Measurements from ENCODE around the gene SERPINA12. TPM values are rescaled to one million over a fixed set of nuclear protein-coding genes. Genes with fewer than 3 reads are reported as not detected.
"Not testable (repeated sequence)": the region's sequence is repeated elsewhere in the genome, so short reads cannot be mapped to it uniquely, and the experiment has no call there.

SERPINA12 gene
- total RNA-seq, 1 donor from 2014 or later: not detected

DNA sequence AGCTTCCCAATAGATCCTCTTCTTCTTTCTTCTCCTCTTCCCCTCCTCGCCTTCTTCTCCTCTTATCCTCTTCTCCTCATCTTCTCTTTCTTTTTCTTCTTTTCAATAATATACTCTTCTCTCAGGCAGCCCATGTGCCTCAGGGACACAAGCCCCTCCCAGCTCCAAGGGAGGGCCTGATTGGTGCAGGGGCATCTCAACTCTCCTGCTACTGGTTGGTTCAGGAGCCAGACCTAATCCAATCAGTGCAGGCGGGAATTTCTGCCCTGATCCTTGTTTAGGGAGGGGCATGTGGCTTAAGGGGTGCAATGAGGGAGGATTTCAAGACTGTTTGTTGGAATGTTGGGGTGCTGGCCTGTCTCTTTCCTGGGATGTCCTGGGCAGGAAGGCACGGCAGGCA lies 9.0 kb downstream of the SERPINA12 start:
- DNase-seq (no peak), ATAC-seq (no peak)
- intact Hi-C loops (cut with micrococcal nuclease): no loop called here

DNA sequence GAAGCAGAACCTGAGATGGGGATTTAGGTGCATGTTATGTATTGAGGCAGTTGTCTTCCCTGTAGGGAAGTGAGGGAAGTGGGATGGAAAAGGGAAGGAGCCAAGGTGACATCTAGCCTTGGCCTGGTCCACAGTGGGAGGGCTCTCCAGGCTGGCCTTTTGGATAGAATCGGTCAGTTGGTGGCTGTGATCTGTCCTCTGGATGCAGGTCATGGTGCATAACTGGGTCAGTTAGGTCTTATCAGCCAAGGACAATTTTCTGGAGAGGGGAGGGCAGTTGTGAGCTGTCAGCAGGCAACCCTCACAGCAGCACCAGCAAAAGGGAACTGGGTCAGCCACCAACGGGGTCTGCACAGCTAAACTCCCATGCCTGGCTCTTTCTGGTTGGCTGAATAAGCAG lies 9.6 kb downstream of the SERPINA12 start:
- intact Hi-C loops (cut with micrococcal nuclease): no loop called here
- DNase-seq: no peak
- no peak for ATAC-seq

DNA sequence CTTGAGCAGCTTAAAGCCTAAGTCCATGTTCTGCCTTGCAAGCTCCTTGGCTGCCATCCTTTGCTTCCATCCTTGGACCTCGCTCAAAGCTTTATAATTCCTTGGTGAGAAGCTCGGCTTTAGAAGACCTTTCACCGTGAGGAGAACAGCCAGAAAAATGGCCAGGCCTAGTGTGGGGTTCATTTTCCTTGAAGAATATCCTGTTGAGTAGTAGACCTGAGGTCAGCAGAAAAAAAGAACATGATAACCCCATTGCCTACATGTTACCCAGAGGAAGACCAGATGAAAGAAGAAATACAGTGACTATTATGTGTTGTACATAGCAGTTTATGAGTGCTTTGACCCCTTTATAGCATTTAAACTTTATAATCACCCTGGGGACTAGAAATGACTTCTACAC lies 11.1 kb downstream of the SERPINA12 start:
- ATAC-seq (no peak), DNase-seq (no peak)
- intact Hi-C loops (cut with micrococcal nuclease): no loop called here

DNA sequence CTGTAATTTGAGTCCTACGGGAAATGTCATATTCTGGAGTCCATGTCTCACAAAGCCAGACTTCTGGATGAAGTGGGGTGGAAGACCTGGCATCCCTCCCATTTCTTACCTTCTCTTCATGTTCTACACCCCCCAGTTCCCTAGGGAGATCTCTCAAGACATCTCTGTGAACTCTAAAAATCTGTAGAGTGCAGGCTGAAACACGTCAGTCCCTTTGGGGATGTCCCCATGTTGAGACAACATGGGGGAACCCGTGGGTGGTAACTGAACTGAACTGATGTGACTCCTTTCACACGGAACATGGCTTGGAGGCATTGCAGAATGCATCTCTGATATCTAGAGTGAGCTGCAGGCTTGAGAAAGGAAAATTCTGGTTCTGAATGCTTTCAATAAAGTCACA lies 15.2 kb downstream of the SERPINA12 start:
- intact Hi-C loops (cut with micrococcal nuclease): no loop called here
- ATAC-seq (no peak), DNase-seq (no peak)

DNA sequence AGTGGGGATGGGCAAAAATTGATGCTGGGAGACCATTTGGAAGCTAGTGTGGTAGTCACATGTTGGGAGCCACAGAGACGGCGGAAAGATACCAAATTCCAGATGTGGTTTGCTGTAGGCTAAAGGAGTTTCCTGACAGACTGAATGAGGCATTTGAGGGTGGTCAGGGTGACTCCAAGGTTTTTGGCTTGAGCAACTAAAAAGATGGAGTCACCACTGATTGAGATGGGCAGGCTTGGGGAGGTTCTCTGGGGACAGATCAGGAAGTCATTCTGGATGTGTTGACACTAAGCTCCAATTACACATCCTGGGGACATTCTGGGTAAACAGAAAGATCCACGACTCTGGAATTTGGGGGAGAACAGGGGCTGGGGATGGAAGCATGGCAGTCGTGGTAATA lies 17.8 kb downstream of the SERPINA12 start:
- intact Hi-C loops (cut with micrococcal nuclease): no loop called here

DNA sequence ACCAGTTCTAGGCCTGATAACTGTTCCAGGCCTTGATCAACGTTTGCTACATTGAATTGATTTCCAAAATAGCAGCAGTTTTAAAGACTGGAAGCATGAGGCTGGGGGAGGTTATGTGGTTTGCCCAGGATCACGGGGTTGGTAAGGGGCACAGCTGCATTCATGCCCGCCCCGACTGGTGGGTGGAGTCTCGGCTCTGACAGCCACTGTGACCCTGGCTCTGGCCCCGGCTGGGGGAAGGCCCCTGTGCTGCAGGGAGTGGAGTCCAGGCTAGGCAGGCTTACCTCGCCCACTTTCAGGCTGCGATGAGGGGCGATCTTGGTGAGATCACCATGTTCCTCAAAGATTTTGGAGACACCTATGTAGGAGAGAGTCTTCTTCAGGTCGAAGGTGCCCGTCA lies 19.9 kb downstream of the SERPINA12 start:
- intact Hi-C loops (cut with micrococcal nuclease): no loop called here
- DNase-seq: no peak
- no peak for ATAC-seq

More for the DNA sequence above, 17.8 kb downstream of the SERPINA12 start:
- no peak for ATAC-seq
- DNase-seq: no peak

DNA sequence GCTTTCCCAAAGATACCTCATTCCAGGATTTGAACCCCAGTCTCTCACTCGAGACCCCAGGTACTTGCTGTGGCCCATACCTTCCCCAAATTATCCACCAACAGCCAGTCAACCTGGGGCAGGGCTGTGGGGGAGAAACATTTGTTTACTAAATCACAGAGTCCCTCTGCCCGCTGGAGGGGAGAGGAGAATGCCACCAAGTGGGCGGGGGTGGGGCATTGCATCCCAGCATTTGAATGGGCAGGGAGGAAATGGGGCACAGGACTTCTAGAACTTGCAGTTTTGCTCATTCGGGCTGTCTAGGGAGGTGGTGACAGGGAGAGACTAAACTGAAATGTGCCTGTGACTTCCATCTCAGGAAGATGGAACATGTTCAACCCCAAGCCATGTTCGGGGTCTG lies 22.4 kb downstream of the SERPINA12 start:
- intact Hi-C loops (cut with micrococcal nuclease): no loop called here
- no peak for ATAC-seq
- no peak for DNase-seq

DNA sequence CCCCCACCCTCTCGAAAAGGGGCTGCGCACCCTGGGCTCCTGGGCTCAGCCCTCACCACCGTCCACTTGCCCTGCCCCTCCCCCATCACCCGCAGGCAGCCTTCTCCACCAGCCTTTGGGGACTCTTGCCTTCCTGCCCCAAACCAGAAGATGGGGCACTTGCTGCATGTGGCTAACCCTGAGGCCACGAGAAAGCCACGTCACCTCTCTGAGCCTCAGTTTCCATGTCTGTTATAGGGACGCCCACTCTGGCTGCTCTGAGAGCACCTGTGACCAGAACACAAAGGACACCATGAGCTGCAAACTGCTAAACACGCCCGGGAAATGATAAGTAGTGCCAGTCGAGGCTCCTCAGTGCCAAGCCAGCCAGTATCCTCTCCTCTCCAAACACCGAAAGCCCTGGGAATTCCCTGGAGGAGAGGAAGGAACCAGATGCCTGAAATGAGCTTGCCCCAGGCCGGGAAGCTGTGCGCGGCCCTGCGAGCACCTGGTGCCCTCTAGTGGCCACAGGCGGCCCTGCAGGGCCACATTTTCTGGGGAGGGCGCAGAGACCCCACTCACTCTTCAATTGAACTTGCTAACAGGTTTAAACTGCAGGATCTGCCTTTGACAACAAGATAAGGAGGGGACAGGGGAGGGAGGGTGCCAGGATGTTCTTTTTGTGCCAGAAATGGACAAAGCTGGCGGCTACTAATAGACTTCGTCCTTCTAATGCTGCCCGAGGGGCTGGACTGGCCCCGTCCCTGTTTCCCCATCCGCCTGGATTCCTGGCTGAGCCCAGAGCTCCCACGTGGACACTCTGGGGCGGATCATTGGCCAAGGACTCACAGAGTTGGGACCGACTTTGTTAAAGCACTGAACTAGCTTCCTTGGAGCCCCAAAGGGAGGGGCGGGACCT lies 23.1 kb downstream of the SERPINA12 start:
- intact Hi-C loops (cut with micrococcal nuclease): no loop called here
- DNase-seq (peak; percentile 69), ATAC-seq (peak; percentile 72)

DNA sequence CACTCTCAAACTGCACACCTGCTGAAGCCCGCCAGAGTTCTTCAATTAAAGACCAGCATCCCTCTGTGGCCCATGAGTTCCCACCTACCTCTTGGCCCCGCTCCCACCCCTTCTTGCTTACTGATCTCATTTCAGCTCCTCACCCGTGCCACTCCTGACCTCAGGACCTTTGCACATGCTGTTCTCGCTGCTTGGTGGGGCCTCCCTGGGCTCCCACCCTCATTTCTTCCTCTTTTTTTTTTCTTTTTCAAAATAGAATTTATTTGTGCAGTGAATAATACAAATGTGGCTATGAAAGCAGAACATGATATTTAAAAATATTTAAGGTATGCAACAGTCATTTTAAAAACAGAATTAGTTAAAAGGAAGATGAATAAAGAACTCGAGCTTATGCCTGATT lies 24.8 kb downstream of the SERPINA12 start:
- intact Hi-C loops (cut with micrococcal nuclease): no loop called here
- no peak for ATAC-seq

DNA sequence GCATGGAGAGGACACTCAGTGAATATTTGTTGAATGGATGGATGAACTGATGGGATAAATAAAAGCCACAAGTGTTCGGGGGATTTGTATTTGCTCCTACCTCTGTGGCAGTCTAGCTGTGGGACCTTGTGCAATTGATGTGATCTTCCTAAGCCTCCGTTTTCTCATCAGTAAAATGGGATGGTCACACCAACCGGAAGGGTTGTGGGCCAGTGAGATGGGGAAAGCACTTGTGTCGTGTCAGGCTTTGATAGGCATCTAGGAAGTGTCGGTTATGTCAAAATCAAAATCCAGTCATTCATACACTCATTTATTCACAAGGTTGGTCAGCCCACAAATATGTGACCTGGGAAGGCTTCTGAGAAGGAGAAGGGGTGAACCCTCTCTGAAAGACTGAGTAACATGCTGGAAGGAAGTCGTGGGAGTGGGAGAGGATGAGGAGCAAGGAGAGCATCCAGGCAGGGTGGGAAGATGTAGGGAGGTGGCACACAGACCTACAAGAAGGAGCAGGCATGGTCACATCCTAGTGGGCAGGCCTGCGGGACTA lies 25.5 kb downstream of the SERPINA12 start:
- intact Hi-C loops (cut with micrococcal nuclease): no loop called here
- no peak for ATAC-seq
- no peak for DNase-seq

More for the DNA sequence above, 24.8 kb downstream of the SERPINA12 start:
- no peak for DNase-seq

DNA sequence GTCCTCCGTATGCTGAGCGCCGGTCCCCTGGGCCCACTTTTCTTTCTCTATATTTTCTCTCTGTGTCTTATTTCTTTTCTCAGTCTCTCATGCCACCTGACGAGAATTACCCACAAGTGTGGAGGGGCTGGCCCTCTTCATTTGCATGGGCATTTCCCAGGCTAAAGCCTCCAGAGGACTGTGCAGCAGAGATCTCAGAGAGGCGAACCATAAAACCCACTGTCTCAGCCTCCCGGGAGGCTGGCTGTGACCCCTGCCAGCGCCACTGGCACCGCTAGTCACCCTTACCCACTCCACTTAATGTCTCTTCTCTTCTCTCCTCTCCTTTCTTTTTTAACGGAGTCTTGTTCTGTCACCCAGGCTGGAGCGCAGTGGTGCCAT lies 26.2 kb downstream of the SERPINA12 start:
- no peak for ATAC-seq
- intact Hi-C loops (cut with micrococcal nuclease): no loop called here
- DNase-seq: no peak

DNA sequence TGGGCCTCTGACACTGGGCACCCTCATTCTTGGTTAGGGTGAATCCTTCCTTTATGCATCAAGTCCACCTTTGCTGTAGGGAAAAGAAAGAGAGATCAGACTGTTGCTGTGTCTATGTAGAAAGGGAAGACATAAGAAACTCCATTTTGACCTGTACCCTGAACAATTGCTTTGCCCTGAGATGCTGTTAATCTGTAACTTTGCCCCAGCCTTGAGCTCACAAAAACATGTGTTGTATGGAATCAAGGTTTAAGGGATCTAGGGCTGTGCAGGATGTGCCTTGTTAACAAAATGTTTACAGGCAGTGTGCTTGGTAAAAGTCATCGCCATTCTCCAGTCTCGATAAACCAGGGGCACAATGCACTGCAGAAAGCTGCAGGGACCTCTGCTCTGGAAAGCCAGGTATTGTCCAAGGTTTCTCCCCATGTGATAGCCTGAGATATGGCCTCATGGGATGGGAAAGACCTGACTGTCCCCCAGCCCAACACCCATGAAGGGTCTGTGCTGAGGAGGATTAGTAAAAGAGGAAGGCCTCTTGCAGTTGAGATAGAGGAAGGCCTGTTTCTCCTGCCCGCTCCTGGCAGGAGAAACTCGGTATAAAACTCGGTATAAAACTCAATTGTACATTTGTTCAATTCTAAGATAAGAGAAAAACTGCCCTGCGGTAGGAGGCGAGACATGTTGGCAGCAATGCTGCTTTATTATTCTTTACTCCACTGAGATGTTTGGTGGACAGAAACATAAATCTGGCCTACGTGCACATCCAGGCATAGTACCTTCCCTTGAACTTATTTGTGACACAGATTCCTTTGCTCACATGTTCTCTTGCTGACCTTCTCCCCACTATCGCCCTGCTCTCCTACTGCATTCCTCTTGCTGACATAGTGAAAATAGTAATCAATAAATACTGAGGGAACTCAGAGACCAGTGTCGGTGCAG lies 26.9 kb downstream of the SERPINA12 start:
- ATAC-seq; DNase-seq; intact Hi-C loops (cut with micrococcal nuclease): not testable (repeated sequence)

DNA sequence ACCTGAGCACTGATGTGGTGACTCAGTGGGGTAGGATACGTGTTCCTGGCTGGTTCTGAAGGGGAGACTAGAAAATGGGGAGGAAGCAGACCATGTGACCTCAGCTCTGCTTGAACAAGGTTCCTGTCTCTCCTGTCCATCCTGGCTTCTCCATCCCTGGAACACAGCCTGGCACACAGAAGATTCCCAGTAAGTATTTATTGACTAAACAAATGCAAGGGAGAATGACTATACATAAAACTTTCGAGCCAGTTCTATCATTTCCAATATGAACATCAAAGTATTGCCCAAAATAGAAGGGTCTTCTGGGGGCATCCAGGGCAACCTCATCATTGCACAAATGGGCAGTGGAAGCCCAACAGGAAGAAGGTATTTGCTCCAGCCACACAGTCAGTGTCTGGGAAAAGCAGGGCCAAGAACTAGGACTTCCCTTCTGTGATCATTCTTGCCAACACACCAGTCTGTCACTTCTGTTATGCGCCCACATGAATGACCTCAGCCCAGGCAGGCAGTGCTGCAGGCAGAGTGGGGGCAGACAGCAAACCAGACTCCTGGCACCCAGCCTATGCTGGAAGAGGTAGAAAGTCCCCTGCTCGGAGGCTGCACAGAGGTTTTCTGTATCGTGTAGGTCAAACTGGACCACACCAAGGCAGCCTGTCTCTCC lies 27.7 kb downstream of the SERPINA12 start:
- DNase-seq: no peak
- intact Hi-C loops (cut with micrococcal nuclease): no loop called here
- no peak for ATAC-seq

DNA sequence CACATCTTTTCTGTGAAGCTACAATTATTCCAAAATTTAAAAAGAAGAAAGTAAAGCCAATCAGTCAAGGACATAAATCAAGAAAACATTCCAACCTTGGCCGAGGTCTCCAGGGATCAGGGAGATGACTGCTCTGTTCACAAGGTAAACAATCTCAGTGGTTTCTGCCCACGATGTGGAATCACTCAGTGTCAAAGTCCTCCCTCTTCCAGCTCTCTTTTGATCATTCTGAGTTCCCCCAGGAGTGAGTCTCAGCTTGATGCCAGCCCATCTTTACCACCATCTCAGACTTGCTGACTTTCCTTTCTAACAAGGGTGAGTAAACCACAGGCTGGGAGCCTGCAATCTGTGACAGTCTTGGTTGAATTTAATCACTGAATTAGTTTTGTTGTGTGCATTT lies 28.5 kb downstream of the SERPINA12 start:
- intact Hi-C loops (cut with micrococcal nuclease): no loop called here
- no peak for ATAC-seq
- no peak for DNase-seq

DNA sequence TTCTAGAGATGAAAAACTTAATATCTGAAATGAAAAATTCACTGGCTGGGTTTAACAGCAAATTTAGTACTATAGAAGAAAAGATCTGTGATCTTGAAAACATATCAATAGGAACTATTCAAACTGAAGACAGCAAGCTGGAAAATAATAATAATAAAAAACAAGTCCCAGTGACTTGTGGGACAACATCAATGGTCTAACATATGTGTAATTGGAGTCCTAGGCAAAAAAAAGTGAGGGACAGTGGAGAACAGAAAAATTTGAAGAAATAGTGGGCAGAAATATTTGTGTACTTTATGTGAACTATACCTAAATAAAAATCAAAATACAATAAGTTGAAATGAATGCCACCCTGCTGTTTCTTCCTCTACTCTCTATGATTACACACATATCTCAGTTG lies 30.8 kb downstream of the SERPINA12 start:
- intact Hi-C loops (cut with micrococcal nuclease): no loop called here
- DNase-seq (no peak), ATAC-seq (no peak)

DNA sequence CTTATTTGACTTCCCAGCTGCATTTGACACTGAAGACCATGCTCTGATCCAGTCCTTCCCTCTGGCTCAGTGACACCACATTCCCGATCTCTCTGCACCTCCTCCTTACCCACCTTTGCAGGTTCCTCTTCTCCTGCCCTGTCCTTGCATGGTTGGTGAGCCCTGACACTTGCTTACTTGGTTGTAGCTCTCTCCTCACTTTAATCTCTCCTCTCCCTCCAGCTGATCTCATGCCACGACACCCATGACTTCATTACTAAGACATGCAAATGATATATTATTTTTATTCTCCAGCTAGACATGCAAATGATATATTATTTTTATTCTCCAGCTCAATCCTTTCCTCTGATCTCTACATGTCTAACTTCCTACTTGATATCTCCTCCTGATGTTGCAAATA lies 33.2 kb downstream of the SERPINA12 start, which contains the start of gene SERPINA9:
Gene SERPINA9 (minus strand): TSS at position 175 of the 400 bp plus-strand sequence. CDS start 6,357 bp downstream, outside the sequence.
- ATAC-seq: no peak
- no peak for DNase-seq
- intact Hi-C loops (cut with micrococcal nuclease): no loop called here

DNA sequence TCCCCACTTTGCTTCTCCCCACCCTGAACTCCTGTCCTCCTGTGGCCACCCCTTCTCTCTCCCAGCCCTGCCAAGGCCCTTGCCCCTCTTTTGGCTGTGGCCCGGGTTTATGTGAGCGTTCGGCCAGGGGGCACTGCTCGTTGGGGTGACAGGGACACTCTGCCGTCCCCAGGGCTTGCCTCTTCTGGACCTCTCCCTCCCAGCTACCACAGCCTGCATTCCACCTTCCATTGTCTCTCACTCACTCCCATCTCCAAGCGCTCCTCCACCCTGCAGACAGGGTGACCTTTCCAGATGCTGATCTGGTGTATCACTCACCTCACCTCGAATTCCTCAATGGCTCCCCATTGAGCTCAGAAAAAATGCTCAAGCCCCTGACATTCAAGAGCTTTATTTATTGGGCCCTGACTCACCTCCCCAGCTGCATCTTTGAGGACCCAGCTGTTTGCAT lies 34.7 kb downstream of the SERPINA12 start:
- intact Hi-C loops (cut with micrococcal nuclease): no loop called here
- DNase-seq: no peak
- ATAC-seq: no peak

DNA sequence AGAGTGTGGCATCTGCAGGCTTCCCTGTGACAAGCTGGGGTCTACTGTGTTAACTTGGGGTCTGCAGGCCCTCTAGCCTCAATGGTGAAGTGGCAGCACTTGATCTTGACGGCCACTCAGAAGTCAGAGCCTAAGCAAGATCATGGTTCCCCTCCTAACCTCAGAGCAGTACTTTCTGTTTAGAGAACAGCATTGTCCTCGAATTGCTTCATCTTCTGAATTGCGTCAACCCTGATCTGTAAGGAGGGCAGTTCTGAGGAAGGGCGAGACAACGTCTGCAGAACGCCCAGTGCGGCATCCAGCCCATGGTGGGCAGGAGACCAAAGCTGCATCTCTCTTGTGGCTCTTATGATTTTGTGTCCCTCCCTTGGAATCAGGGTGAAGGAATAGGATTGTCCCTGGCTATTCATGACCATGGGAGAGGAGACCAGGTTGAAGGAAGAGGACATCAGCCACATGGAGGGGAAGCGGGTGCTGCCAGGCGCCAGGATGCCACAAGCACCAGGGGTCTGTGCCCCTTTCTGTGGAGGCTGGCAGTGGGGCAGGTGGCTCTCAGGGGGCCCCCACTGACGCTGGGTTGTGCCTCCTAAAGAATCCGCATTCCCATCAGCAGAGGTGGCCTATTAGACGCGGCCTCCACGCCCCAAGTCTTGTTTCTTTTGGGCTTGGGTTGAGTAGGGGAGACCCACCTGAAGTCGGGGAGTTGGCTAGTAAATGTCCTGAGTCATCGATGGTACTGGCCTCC lies 35.4 kb downstream of the SERPINA12 start:
- ATAC-seq: no peak
- intact Hi-C loops (cut with micrococcal nuclease): no loop called here
- no peak for DNase-seq

All from left ventricle myocardium superior (tissue), 1 donor.